HG02885 (cell line): Measurements from ENCODE around the gene KLHL22.
"Not testable (repeated sequence)": the region's sequence is repeated elsewhere in the genome, so short reads cannot be mapped to it uniquely, and the experiment has no call there.

Experiments used
- ATAC-seq: cut with Tn5 transposase; IDR thresholded peaks from one replicate; pipeline ENCODE4 v1.9.1; 2021; ENCODE audit warnings: mild to moderate bottlenecking; ENCODE audit not compliant: unreplicated experiment, poor library complexity

KLHL22 gene

GRCh38 chr22:20424932-20425565 lies 70.5 kb downstream of the KLHL22 start:
- no peak for ATAC-seq

- ATAC-seq, result no peak
These were observed 71.0 kb downstream of the KLHL22 start for GRCh38 chr22:20424568-20424931.

- ATAC-seq, result no peak
These were observed 71.6 kb downstream of the KLHL22 start for GRCh38 chr22:20423906-20424551.

GRCh38 chr22:20423008-20423905 lies 72.3 kb downstream of the KLHL22 start:
- ATAC-seq, result no peak

- ATAC-seq, result no peak
These were observed 73.2 kb downstream of the KLHL22 start for GRCh38 chr22:20422271-20423007.

- no peak for ATAC-seq
These were observed 74.1 kb downstream of the KLHL22 start for GRCh38 chr22:20421507-20421874.

- ATAC-seq, result no peak
These were observed 75.3 kb downstream of the KLHL22 start for GRCh38 chr22:20420157-20420842.

GRCh38 chr22:20419664-20419951 lies 76.0 kb downstream of the KLHL22 start:
- ATAC-seq, result no peak

- no peak for ATAC-seq
These were observed 77.3 kb downstream of the KLHL22 start for GRCh38 chr22:20418211-20418788.

GRCh38 chr22:20415699-20416098 lies 79.9 kb downstream of the KLHL22 start:
- ATAC-seq, result not testable (repeated sequence)

- ATAC-seq, result not testable (repeated sequence)
These were observed 80.4 kb downstream of the KLHL22 start for GRCh38 chr22:20415241-20415640.

- no peak for ATAC-seq
These were observed 81.1 kb downstream of the KLHL22 start for GRCh38 chr22:20414450-20414849.

GRCh38 chr22:20414059-20414440 lies 81.5 kb downstream of the KLHL22 start:
- no peak for ATAC-seq

- no peak for ATAC-seq
These were observed 82.2 kb downstream of the KLHL22 start for GRCh38 chr22:20413217-20414058.

GRCh38 chr22:20412474-20413216 lies 83.0 kb downstream of the KLHL22 start:
- no peak for ATAC-seq

- not testable (repeated sequence) for ATAC-seq
These were observed 86.2 kb downstream of the KLHL22 start for GRCh38 chr22:20409385-20409784.

GRCh38 chr22:20408891-20409290 lies 86.7 kb downstream of the KLHL22 start:
- no peak for ATAC-seq

- no peak for ATAC-seq
These were observed 87.8 kb downstream of the KLHL22 start for GRCh38 chr22:20407829-20408228.
